D721Med (cell line): ENCODE results near the gene CD99L2.

ENCODE experiments used
- DNase-seq: peaks from one replicate; pipeline ENCODE4 v3.0.0; 2011; ENCODE audit warnings: low spot score; ENCODE audit not compliant: insufficient read length
- FAIRE-seq: peaks from 2 replicates; lab custom pipeline; 2011; peaks lifted over from hg19 to GRCh38; lab: Jason Lieb, UNC
- TF ChIP-seq, protein P1 (sequence below): IDR thresholded peaks from 2 replicates; pipeline ENCODE4 v1.5.1; 2012; ENCODE audit warnings: mild to moderate bottlenecking, control low read depth; ENCODE audit not compliant: insufficient read depth; ENCODE audit errors: missing control alignments

Gene CD99L2

DNA sequence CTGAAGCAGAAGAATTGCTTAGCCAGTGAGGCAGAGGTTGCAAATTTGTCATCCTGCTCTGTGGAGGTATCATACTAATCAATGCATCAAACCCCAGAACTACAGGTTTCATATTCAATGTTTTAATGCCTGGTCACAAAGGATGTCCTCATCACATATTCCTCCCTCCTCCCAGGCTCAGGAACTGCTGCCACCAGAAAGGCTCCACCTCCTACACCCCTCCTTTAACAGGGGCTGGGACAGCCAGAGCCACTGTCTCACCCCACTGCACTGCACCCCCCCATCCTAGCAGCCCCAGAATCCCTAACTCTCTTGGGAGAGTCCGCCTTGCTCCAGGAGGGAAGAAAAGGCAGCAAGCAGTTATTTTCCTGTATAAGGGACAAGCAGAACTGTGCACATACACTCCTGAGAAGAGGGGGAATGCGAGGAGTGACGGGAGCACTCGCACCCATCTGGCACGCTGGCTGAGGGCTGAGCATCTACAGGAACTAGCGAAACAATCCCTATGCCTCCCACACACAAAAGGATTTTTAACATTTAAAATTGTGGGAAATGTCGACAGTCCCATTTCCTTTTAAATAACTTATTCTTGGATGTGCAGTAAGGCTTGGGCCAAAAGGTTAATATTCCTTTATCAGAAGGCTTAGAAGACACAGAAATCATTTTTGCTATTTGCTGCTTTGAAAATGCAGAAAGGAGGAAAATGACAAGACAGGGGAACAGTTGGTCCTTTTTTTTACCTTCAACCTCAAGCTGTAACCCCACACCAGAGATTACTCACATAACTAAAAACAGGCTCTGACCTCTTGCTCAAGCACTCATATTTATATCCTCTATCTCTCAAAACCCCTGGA is 27.8 kb downstream of the CD99L2 start:
- FAIRE-seq (no peak), DNase-seq (no peak)
- TF ChIP-seq, protein P1, sequence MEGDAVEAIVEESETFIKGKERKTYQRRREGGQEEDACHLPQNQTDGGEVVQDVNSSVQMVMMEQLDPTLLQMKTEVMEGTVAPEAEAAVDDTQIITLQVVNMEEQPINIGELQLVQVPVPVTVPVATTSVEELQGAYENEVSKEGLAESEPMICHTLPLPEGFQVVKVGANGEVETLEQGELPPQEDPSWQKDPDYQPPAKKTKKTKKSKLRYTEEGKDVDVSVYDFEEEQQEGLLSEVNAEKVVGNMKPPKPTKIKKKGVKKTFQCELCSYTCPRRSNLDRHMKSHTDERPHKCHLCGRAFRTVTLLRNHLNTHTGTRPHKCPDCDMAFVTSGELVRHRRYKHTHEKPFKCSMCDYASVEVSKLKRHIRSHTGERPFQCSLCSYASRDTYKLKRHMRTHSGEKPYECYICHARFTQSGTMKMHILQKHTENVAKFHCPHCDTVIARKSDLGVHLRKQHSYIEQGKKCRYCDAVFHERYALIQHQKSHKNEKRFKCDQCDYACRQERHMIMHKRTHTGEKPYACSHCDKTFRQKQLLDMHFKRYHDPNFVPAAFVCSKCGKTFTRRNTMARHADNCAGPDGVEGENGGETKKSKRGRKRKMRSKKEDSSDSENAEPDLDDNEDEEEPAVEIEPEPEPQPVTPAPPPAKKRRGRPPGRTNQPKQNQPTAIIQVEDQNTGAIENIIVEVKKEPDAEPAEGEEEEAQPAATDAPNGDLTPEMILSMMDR = no peak

DNA sequence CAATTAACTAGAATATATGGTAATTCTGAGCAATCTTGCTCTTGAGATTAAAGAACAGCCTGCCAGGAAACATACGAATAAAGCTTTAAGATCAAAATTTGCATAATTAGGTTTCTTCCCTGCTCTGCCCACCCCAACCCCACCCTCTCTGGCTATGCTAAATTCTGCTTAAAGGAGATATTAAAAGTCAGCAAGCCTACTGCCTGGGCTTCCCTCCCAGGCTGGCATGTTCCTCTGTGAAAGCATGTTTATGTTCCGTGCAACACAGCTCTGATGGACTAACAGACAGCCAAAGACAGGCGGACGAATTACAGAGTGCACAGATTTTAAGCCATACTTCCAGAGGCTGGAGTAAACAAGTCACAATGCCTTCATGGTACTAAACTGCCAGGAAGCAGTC is 28.4 kb downstream of the CD99L2 start:
- TF ChIP-seq, protein P1 = no peak
- FAIRE-seq = no peak
- DNase-seq = no peak

DNA sequence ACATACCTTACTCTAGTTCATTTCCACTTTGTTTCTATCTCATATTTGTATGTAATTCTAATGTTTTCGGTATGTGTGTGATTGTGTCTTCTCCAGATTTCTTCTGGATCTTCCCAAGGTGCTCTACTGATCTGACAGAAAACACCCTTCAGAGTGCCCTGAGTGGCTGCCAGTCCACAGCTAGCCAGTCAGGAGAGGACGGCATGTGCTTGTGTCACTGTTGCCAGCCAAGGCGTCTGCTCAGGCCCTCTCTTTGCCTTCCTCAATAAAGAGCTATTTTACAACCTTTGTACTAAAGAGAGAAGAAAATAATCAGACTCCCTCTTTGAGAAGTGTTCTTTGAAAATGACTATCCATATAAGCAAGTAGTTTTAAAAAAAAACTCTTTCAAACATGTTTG is 29.0 kb downstream of the CD99L2 start:
- FAIRE-seq = no peak
- TF ChIP-seq, protein P1 = no peak
- DNase-seq = no peak

DNA sequence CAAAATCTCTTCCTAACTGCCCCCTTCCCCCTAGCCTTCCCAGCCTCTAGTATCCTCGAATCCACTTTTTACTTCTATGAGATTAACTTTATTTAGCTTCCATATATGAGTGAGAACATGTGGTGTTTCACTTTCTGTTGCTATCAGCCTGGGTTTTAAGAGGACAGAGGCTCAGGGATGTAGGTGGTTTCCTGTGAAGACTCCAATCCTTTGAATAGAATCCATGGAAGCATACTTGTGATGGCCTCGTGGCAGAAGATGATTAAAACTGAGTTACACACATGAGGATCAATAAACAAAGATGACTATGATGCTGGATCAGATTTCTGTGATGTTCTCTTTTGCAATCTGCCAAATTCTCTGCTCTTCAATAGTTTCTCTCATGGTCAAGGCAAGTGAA is 29.8 kb downstream of the CD99L2 start:
- FAIRE-seq (no peak), DNase-seq (no peak)
- TF ChIP-seq, protein P1 = no peak

DNA sequence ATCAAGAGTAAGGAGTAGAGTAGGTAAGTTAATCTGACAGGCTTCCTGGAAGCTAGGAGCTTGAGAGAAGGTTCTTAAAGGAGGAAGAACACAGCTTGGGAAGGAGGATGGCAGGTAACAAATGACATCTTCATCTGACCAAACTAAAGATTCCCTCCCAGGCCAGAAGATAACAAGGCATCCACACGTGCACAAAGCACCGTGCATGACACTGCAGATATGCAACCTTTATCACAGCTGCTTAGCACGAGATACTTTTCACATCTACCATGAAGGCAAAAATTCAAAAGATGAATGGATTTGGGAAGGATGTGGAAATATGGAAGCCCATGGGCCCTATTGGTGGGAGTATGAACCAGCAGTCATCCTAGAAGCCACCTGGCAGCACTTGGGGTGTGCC is 34.3 kb downstream of the CD99L2 start:
- TF ChIP-seq, protein P1 = no peak
- DNase-seq = no peak
- FAIRE-seq = no peak

DNA sequence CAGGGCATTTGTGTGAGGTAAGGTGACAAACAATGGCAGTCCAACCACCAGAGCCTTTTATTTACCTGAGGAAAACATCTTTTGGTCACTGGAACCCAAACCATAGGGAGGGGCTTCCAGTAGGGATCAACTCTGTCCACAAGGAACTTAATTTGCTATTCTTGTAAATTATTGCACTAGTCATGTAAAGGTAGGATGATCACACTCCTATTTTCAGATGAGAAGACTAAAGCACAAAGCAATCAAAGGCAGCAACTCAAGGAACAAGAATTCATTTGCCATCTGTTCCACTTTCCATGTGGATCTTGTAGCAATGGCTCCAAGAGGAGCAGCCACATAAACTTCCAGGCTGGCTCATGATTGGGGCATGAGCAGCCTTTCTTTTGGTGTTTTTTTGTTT is 35.3 kb downstream of the CD99L2 start:
- no peak for FAIRE-seq
- TF ChIP-seq, protein P1 = no peak
- DNase-seq = no peak

DNA sequence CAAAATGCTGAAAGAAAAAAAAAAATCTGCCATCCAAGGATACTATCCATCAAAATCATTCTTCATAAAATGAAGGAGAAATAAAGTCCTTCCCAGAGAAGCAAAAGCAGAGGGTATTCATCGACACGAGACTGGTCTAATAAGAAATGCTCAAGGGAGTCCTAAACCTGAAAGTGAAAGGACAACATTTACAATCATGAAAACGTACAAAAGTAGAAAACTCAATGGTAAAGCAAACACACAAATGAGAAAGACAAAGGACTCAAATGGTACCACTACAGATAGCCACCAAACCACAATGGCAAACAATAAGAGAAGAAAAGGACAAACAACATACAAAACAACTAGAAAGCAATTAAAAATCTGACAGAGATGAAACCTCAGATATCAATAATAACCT is 41.0 kb downstream of the CD99L2 start:
- FAIRE-seq = no peak

More for the DNA sequence above, 41.0 kb downstream of the CD99L2 start:
- TF ChIP-seq, protein P1 = no peak
- no peak for DNase-seq
